NCI-H510A treated with DMSO at 0.1 percent for 48 hours (cell line): ENCODE data around the gene TRIM49B.
"Not testable (repeated sequence)": the region's sequence is repeated elsewhere in the genome, so short reads cannot be mapped to it uniquely, and the experiment has no call there.

Source experiments
- DNase-seq: peaks from one replicate; lab custom pipeline; 2025; lab: John Stamatoyannopoulos, UW

TRIM49B gene

GRCh38 chr11:49028523-49028922 lies at the start of gene TRIM49B:
TRIM49B (plus strand) TSS chr11:49028823; CDS start chr11:49031600, 2,777 bp downstream.
- DNase-seq = not testable (repeated sequence)

- not testable (repeated sequence) for DNase-seq
Observed at GRCh38 chr11:48983785-48984184, 44.8 kb upstream of the TRIM49B start, which contains the start of gene TRIM51G. TRIM51G (minus strand) TSS chr11:48983885; CDS start chr11:48981695, 2,190 bp downstream.

DNA sequence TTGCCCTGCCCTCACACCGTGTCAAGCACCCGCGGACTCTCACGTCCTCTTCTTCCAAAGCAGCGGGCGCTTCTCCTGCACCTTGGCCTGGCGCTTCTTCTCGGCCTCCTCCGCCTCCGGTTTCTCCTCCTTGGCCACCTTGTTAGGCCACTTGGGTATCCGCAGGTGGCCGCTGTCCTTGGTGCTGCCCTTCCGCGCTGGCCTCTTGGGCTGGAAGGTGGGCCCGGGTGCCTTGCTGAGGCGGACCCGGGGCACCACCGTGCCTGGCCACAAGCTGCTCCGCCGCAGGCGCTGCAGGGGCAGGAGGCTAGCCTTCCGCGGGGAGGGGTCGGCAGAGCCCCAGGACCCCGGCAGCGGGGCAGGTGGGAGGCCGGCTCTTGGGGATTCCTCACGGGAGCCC lies 19.6 kb downstream of the TRIM49B start:
- not testable (repeated sequence) for DNase-seq

DNA sequence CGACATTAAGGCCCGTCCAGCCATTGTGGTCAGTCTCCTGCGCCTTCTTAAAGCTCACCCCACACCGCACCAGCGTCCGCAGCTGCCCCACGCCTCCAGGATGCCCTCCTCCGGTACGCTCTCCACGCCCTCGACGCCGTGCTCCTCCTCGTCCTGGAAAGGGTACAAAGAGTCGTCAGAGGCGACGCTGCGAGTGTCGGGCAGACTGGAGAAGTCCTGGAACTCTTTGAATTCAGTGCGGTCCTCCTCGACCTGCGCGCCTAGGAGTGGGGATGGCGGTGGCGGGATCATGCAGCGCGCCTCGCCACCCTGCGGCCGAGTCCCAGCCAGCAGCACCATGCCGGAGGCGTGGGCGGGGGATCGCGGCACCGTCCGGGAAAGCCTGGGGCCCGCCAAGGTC lies 21.2 kb downstream of the TRIM49B start:
- DNase-seq = not testable (repeated sequence)

DNA sequence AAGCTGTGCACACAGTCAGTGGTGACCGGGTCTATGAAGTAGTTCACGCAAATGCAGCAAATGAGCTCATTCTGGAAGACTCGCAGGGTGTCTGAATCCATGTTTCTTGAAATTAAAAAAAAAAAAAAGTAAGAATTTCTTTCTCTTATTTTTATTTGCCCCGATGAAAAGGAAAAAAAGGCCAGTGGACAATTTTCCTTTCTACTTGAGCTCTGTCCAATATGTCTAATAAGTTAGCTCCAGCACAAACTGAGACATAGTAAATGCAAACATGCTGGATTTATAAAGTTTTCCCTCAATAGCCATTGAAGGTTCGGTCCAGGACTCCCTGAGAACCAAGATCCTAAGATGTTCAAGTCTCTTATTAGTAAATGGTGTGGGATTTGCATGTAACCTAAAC lies 30.4 kb downstream of the TRIM49B start, which contains the start of gene TRIM64C:
Gene TRIM64C (minus strand): TSS at position 101 of the 400 bp plus-strand sequence. CDS start 0 bp downstream, at position 101.
- not testable (repeated sequence) for DNase-seq

DNA sequence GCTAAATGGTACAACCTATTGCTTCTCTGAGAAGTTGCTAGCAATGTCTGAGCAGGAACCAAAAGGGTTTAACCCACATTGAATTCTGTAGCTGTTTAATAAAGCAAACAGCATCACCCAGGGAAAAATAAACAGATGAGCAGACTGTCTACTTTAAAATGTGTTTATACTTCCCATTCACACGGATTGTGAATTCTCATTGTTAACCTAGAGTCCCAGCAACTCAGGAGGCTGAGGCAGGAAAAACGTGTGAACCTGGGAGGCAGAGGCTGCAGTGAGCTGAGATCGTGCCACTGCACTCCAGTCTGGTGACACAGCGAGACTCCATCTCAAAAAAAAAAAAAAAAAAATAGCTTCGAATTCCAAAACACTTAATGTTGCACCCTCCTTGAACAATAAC lies 41.3 kb downstream of the TRIM49B start:
- DNase-seq = not testable (repeated sequence)
